ENCODE data around the gene LRRC37A.
"Not testable (repeated sequence)": the region's sequence is repeated elsewhere in the genome, so short reads cannot be mapped to it uniquely, and the experiment has no call there.

Gene LRRC37A

GRCh38 chr17:46286764-46287221 is 8.1 kb upstream of the LRRC37A start:
- POLR2A ChIA-PET (ENCODE audit: low non-redundant PET); H3K27ac ChIP-seq: not testable (repeated sequence)
- DNase-seq (ENCODE audit: low spot score) = peak; percentile 23
- CTCF ChIA-PET = interaction anchor here (0.6 to 0.9 kb wide), 4 partner anchors 18 to 393 kb away, joined by 3 to 4 read pairs (median 4); partner anchors contain the start of gene KANSL1
- peak; percentile 95 for TF ChIP-seq CTCF (conservative IDR thresholded peaks at IDR 0.05; ENCODE audit: low read depth)

- DNase-seq (ENCODE audit: low spot score); H3K27ac ChIP-seq; POLR2A ChIA-PET (ENCODE audit: low non-redundant PET): not testable (repeated sequence)
- CTCF ChIA-PET = interaction anchor here (1.1 kb wide), 1 partner anchor 95 kb away, joined by 3 read pairs; no protein-coding TSS in a partner anchor
Measured at GRCh38 chr17:46287587-46287986, 7.3 kb upstream of the LRRC37A start.

GRCh38 chr17:46290906-46291546 is 3.9 kb upstream of the LRRC37A start:
- POLR2A ChIA-PET (ENCODE audit: low non-redundant PET); DNase-seq (ENCODE audit: low spot score); CTCF ChIA-PET: not testable (repeated sequence)

GRCh38 chr17:46291618-46292017 is 3.3 kb upstream of the LRRC37A start:
- DNase-seq (ENCODE audit: low spot score); CTCF ChIA-PET; POLR2A ChIA-PET (ENCODE audit: low non-redundant PET); H3K27ac ChIP-seq: not testable (repeated sequence)

More at GRCh38 chr17:46290906-46291546, 3.9 kb upstream of the LRRC37A start:
- not testable (repeated sequence) for H3K27ac ChIP-seq

GRCh38 chr17:46341220-46341619 is 46.3 kb downstream of the LRRC37A start:
- POLR2A ChIA-PET (ENCODE audit: low non-redundant PET); CTCF ChIA-PET; H3K27ac ChIP-seq; DNase-seq (ENCODE audit: low spot score): not testable (repeated sequence)

- CTCF ChIA-PET; DNase-seq (ENCODE audit: low spot score); H3K27ac ChIP-seq; POLR2A ChIA-PET (ENCODE audit: low non-redundant PET): not testable (repeated sequence)
Measured at GRCh38 chr17:46342131-46342530, 47.2 kb downstream of the LRRC37A start.

GRCh38 chr17:46348345-46348744 is 53.4 kb downstream of the LRRC37A start:
- POLR2A ChIA-PET (ENCODE audit: low non-redundant PET); CTCF ChIA-PET; H3K27ac ChIP-seq: not testable (repeated sequence)

GRCh38 chr17:46349060-46349459 is 54.1 kb downstream of the LRRC37A start:
- CTCF ChIA-PET; POLR2A ChIA-PET (ENCODE audit: low non-redundant PET); DNase-seq (ENCODE audit: low spot score); H3K27ac ChIP-seq: not testable (repeated sequence)

More at GRCh38 chr17:46348345-46348744, 53.4 kb downstream of the LRRC37A start:
- DNase-seq (ENCODE audit: low spot score) = not testable (repeated sequence)

- CTCF ChIA-PET; POLR2A ChIA-PET (ENCODE audit: low non-redundant PET); H3K27ac ChIP-seq; DNase-seq (ENCODE audit: low spot score): not testable (repeated sequence)
Measured at GRCh38 chr17:46353856-46354255, 58.9 kb downstream of the LRRC37A start.

- POLR2A ChIA-PET (ENCODE audit: low non-redundant PET); DNase-seq (ENCODE audit: low spot score); CTCF ChIA-PET; H3K27ac ChIP-seq: not testable (repeated sequence)
Measured at GRCh38 chr17:46361145-46361735, 66.3 kb downstream of the LRRC37A start.

GRCh38 chr17:46361755-46362154 is 66.8 kb downstream of the LRRC37A start, which contains the start of gene ARL17B:
Gene ARL17B (minus strand): TSS chr17:46361766. CDS start chr17:46358397, 3,369 bp downstream.
- DNase-seq (ENCODE audit: low spot score); H3K27ac ChIP-seq; CTCF ChIA-PET; POLR2A ChIA-PET (ENCODE audit: low non-redundant PET): not testable (repeated sequence)

GRCh38 chr17:46367520-46367919 is 72.6 kb downstream of the LRRC37A start:
- CTCF ChIA-PET; H3K27ac ChIP-seq; POLR2A ChIA-PET (ENCODE audit: low non-redundant PET); DNase-seq (ENCODE audit: low spot score): not testable (repeated sequence)

- POLR2A ChIA-PET (ENCODE audit: low non-redundant PET); CTCF ChIA-PET; H3K27ac ChIP-seq; DNase-seq (ENCODE audit: low spot score): not testable (repeated sequence)
Measured at GRCh38 chr17:46372236-46373229, 77.6 kb downstream of the LRRC37A start.

GRCh38 chr17:46373418-46373817 is 78.5 kb downstream of the LRRC37A start:
- DNase-seq (ENCODE audit: low spot score); POLR2A ChIA-PET (ENCODE audit: low non-redundant PET); CTCF ChIA-PET; H3K27ac ChIP-seq: not testable (repeated sequence)

- CTCF ChIA-PET; POLR2A ChIA-PET (ENCODE audit: low non-redundant PET); H3K27ac ChIP-seq; DNase-seq (ENCODE audit: low spot score): not testable (repeated sequence)
Measured at GRCh38 chr17:46383118-46383517, 88.2 kb downstream of the LRRC37A start.

GRCh38 chr17:46385491-46385890 is 90.6 kb downstream of the LRRC37A start:
- POLR2A ChIA-PET (ENCODE audit: low non-redundant PET); DNase-seq (ENCODE audit: low spot score); H3K27ac ChIP-seq; CTCF ChIA-PET: not testable (repeated sequence)
